ENCODE results near the gene PNPLA5.

The PNPLA5 gene

GRCh38 chr22:43853328-43853931 lies 38.4 kb downstream of the PNPLA5 start:
- no peak for DNase-seq

DNA sequence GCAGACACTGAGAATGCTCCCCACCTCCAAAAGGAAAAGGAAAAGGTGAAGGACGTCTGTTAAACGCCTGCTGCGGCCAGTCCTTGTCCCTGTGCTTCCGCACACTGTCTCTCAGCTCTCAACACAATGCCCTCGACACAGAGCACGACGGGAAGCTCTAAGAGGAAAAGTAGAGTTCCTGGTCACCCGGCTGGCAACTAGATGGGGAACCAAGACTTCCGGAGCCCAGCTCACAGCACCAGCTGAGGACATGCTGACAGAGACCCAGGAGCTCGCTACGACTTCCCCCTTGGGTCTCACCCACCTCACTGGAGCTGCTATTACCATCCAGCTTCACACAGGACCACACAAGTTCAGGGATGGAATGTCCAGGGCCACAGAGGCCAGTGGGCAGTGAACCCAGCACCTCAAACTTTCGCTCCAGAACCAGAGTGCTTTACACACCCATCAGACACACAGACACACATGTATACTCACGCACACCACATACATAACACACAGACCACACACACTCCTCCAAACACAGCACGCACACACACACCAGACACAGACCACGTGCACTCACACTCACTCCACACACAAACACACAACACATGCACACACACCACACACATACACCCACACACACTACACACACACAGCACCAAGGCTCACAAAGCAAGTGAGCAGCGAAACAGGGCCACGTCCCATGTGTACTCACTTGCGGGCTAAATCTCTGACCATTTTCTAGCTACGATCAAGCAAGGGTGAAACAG lies 39.1 kb downstream of the PNPLA5 start:
- no peak for DNase-seq

- no peak for DNase-seq
Observed at GRCh38 chr22:43851979-43852307, 39.9 kb downstream of the PNPLA5 start.

DNA sequence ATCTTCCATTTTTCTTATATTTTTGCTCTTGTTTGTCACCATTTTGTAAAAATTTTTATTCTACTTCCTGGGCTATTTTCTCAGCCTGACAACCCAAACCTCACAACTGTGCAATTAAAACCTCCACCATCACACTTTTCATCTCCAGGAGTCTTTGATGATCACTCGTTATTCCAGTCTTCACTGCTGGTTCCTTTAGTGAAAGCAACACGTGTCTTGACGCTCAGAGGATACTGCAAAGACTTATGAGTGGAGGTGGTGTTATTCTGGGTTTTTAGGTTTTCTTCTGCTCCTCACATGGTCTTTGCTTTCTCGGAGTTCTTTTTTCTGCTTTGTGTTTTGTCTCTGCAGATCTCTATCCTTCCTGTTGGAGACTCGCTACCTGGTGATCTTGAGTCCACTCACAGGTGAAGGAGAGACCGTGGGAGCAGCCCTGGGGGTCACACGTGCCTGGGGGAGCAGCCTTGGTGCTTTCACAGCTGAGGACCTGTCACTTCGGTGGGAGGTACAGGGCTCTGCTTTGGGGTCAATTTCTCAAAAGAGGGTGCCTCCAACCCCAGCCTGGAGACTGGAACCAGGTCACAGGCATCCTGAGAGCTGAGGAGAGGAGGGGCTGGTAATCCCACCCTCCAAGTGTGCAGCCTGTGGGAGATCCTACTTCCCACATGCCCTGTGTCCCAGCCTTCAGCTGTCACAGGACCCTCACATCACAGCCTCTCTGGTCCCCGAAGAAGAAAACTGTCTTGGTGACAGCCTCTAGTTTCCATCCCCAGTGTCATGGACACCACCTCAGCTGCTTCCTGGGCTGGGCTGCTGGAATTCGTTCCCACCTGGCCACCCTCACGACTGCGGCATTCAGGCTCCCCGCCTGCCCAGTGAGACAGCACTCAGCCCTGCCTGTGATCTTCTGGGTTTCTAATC lies 40.5 kb downstream of the PNPLA5 start:
- no peak for DNase-seq

- DNase-seq: no peak
Observed at GRCh38 chr22:43850529-43850928, 41.3 kb downstream of the PNPLA5 start.

- DNase-seq: no peak
Observed at GRCh38 chr22:43849731-43850130, 42.1 kb downstream of the PNPLA5 start.

DNA sequence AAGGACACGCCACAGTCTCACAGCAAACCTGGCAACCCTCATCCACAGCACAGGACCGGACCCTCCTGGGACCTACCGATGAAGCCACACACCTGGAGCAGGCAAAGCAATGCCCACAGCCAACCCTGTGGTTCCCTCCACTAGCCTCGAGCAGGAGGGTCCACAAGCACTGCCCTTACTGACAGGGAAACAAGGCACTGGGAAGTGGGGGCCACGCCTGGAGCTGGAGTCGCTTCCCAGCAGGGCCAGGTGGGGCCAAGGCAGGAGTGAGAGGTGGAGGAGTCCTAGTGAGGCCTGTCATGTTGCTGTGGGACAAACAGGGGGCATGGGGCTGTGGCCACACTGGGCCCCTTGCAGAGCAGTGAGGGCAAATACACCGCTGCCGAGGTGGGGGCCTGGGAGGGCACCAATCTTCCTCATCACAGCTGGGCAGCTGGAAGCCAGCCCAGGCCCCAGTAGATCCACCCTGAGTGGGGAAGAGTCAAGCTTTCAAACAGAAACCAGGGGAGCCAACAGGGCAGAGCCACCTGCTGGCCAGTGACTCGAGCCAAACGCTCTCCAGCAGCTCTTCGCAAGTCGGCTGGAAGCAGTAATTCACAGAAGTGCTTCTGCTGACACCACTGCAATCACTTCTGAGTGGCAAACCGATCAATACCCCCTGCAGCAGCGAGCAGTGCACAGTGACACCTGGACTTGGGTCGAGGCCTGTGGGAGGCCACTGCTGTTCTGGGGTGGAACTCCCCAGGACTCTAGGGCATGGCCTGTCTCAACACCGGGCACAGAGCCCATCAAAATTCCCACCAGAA lies 43.2 kb downstream of the PNPLA5 start:
- DNase-seq: peak; percentile 4

GRCh38 chr22:43847376-43848289 lies 44.2 kb downstream of the PNPLA5 start:
- DNase-seq: no peak

- no peak for DNase-seq
Observed at GRCh38 chr22:43846966-43847365, 44.8 kb downstream of the PNPLA5 start.

GRCh38 chr22:43845981-43846380 lies 45.8 kb downstream of the PNPLA5 start:
- DNase-seq: no peak

DNA sequence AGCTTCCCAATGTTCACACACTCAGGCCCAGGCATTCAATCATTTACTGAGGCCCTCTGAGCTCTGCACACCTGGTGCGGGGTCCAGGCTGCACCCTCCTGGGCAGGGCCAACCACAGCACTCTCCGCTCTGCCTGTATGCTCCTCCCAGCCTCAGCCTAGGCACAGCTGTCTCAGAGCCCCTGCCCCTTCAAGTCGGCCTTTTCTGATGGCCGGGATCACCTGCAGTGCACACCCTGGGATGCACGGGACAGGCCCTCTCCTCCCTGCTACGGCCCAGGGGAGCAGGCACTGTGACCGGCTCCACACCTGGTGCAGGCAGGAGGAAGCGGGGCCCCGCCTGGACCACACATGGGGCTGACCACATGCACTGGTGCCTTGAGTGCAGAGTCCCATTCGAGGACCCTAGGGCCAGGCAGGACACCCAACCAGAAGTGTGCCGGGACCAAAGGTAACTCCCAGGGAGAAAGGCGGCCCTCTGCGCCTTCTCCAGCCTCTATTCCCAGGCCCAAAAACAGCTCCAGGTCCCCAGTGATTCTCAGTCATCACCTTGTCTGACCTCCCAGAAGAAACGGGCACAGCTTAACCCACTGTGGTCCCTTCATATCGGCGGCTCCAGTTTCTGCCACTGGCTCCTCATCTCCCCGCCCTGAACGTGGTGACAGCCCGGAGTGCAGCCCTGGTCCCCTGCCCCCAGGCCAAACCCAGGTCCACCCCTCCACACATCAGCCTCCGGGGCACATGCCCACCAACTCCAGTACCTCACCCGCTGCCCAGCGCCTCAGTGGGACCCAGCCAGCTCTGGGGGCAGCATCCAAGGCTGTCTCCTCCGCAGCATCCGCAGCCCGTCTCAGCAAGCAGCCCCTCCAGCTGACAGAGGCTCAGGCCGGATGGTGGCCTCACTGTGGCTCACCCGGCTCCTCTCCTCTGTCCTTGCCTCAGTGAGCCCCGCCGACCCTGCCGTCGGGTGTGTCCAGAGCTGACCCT lies 47.0 kb downstream of the PNPLA5 start:
- no peak for DNase-seq

GRCh38 chr22:43843783-43844530 lies 47.9 kb downstream of the PNPLA5 start:
- DNase-seq: no peak

GRCh38 chr22:43841742-43842141 lies 50.1 kb downstream of the PNPLA5 start:
- no peak for DNase-seq

GRCh38 chr22:43840851-43841250 lies 51.0 kb downstream of the PNPLA5 start:
- no peak for DNase-seq

GRCh38 chr22:43840431-43840830 lies 51.4 kb downstream of the PNPLA5 start:
- no peak for DNase-seq

DNA sequence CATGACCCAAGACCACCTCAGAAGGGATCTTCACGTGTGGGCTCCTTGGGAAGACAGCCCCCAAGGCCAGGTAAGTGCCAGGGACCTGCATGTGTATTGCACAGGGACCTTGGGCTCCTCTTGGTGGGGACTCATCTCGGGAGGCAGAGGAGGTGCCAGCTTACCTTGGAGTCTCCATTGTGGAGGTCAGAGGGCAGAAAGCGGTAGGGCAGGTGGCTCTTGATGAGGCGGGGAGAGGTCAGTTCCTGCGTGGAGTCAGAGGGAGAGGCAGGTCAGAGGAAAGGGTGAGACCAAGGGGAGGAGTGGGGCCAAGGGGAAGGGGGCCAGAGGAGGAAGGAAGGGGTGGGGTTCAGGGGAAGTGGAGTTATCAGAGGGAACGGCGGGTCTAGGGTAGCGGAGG lies 52.0 kb downstream of the PNPLA5 start:
- DNase-seq: no peak

DNA sequence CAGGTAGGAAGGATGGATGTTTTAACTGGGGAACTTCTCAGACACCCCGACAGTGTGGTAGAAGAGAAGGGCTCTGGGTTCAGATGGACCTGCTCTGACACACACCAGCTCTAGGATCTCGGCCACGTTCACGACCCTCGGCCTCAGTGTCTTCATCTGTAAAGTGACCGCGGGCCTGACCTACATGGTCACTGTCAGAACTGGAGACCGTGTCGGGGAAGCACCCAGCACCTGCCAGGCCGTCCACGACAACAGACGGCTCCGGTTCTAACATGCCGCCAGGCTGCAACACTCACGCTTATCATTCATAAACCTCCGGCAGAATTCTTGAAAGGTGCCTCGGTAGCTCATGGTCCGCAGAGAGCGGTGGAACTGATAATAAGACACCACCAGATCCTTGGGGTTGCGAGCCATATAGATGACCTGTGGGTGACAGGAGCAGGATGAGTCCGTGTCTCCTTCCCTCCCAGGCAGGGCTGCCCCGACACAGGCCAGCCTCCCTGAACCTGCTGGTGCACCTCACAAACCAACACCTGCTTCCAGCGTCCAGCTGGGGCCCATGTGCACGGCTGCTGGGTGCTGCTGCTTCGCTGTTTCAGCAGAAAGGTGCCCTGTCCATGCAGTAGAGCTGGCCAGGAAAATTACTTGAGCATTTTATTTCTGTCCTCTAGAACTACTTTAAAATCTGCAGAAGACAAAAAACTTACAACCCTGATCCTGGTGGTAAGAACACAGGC lies 53.1 kb downstream of the PNPLA5 start:
- DNase-seq: no peak

- DNase-seq: no peak
Observed at GRCh38 chr22:43838161-43838560, 53.7 kb downstream of the PNPLA5 start.

- DNase-seq: no peak
Observed at GRCh38 chr22:43837666-43838065, 54.1 kb downstream of the PNPLA5 start.
